GM23338 (cell line): ENCODE data around the gene STX8. TPM values are rescaled to one million over a fixed set of nuclear protein-coding genes. Genes with fewer than 3 reads are reported as not detected.

ENCODE experiments used
- ATAC-seq: fragments of 200-7000 bp; cut with Tn5 transposase; 3 replicates; pipeline ENCODE4 v1.9.1; 2020
- DNase-seq: peaks from one replicate; pipeline ENCODE4 v3.0.0-alpha.2; 2015; ENCODE audit warnings: low spot score
- H2AFZ ChIP-seq: fragments of 200-600 bp; sonication (generic); 2 replicates; pipeline ENCODE4 v1.8.0; 2016; ENCODE audit warnings: antibody characterized with exemption, mild to moderate bottlenecking, moderate library complexity
- H3F3A ChIP-seq: fragments of 200-600 bp; sonication (generic); replicated peaks from 2 replicates; pipeline ENCODE4 v1.8.0; 2017; ENCODE audit warnings: antibody characterized with exemption, mixed run types, low read depth
- H3K27ac ChIP-seq: fragments of 200-600 bp; sonication (generic); 2 replicates; pipeline ENCODE4 v1.6.1; 2016; ENCODE audit warnings: low read depth
- H3K27me3 ChIP-seq: fragments of 200-600 bp; sonication (generic); 2 replicates; pipeline ENCODE4 v1.8.0; 2016; ENCODE audit warnings: mild to moderate bottlenecking, mixed run types, moderate library complexity; ENCODE audit not compliant: insufficient read depth
- H3K36me3 ChIP-seq: fragments of 200-600 bp; sonication (generic); 2 replicates; pipeline ENCODE4 v1.8.0; 2016; ENCODE audit warnings: mild to moderate bottlenecking; ENCODE audit not compliant: insufficient read depth
- H3K4me1 ChIP-seq: fragments of 200-600 bp; sonication (generic); 2 replicates; pipeline ENCODE4 v1.8.0; 2016; ENCODE audit warnings: mild to moderate bottlenecking, moderate library complexity; ENCODE audit not compliant: insufficient read depth
- H3K4me2 ChIP-seq: fragments of 200-600 bp; sonication (generic); 2 replicates; pipeline ENCODE4 v1.7.1; 2017; ENCODE audit warnings: mixed run types
- H3K4me3 ChIP-seq: fragments of 200-600 bp; sonication (generic); 2 replicates; pipeline ENCODE4 v1.6.1; 2016; ENCODE audit warnings: mixed run types
- H3K79me2 ChIP-seq: fragments of 200-600 bp; sonication (generic); replicated peaks from 2 replicates; pipeline ENCODE4 v1.8.0; 2017; ENCODE audit warnings: mild to moderate bottlenecking; ENCODE audit not compliant: insufficient read depth
- H3K9me2 ChIP-seq: fragments of 200-600 bp; sonication (generic); 2 replicates; pipeline ENCODE4 v1.8.0; 2017; ENCODE audit not compliant: insufficient read depth
- H4K20me1 ChIP-seq: fragments of 200-600 bp; sonication (generic); replicated peaks from 2 replicates; pipeline ENCODE4 v1.8.0; 2017; ENCODE audit warnings: mild to moderate bottlenecking; ENCODE audit not compliant: insufficient read depth
- H3K27ac Mint-ChIP-seq: 2 replicates; pipeline ENCODE4 v1.8.0; 2020; ENCODE audit warnings: inconsistent platforms, mild to moderate bottlenecking, moderate library complexity, mixed read lengths
- H3K27me3 Mint-ChIP-seq: 3 replicates; pipeline ENCODE4 v1.8.0; 2022; ENCODE audit warnings: low read depth, mild to moderate bottlenecking, moderate library complexity, mixed read lengths, inconsistent platforms; ENCODE audit not compliant: insufficient read depth, poor library complexity
- H3K36me3 Mint-ChIP-seq: 3 replicates; pipeline ENCODE4 v1.8.0; 2021; ENCODE audit warnings: low read depth, mild to moderate bottlenecking, inconsistent platforms, moderate library complexity, mixed read lengths
- H3K4me1 Mint-ChIP-seq: 3 replicates; pipeline ENCODE4 v1.8.0; 2020; ENCODE audit warnings: mild to moderate bottlenecking, inconsistent platforms, mixed read lengths
- H3K4me3 Mint-ChIP-seq: 3 replicates; pipeline ENCODE4 v1.8.0; 2021; ENCODE audit warnings: moderate library complexity, mild to moderate bottlenecking, inconsistent platforms, mixed read lengths
- H3K9me3 Mint-ChIP-seq: 3 replicates; pipeline ENCODE4 v1.8.0; 2020; ENCODE audit warnings: moderate library complexity, mild to moderate bottlenecking, inconsistent platforms, mixed read lengths
- EZH2phosphoT487 ChIP-seq: fragments of 200-600 bp; sonication (generic); IDR thresholded peaks from one replicate; pipeline ENCODE4 v1.8.1; 2018; ENCODE audit warnings: antibody characterized with exemption; ENCODE audit not compliant: unreplicated experiment
- JUNB ChIP-seq: IDR thresholded peaks from one replicate; pipeline ENCODE4 v1.6.1; 2016; ENCODE audit warnings: antibody characterized with exemption; ENCODE audit not compliant: unreplicated experiment
- NANOG ChIP-seq: IDR thresholded peaks from 2 replicates; pipeline ENCODE4 v1.6.1; 2016; ENCODE audit warnings: antibody characterized with exemption, borderline replicate concordance
- POLR2AphosphoS5 ChIP-seq: IDR thresholded peaks from 2 replicates; pipeline ENCODE4 v1.6.1; 2016; ENCODE audit warnings: antibody characterized with exemption, low read depth
- STAT1 ChIP-seq: IDR thresholded peaks from one replicate; pipeline ENCODE4 v1.6.1; 2016; ENCODE audit warnings: antibody characterized with exemption; ENCODE audit not compliant: unreplicated experiment
- ZNF114 ChIP-seq: fragments of 250-450 bp; sonication (Bioruptor Pico); IDR thresholded peaks from 2 replicates; pipeline ENCODE4 v1.5.0; 2020; ENCODE audit warnings: mild to moderate bottlenecking, moderate library complexity
- ZNF331 ChIP-seq: fragments of 250-450 bp; sonication (Bioruptor Pico); IDR thresholded peaks from 2 replicates; pipeline ENCODE4 v1.5.0; 2020; ENCODE audit warnings: low read depth, mild to moderate bottlenecking, moderate library complexity
- polyA plus RNA-seq: library from polyadenylated mRNA; unstranded; fragments of >200 nt; fragmentation: Nextera tagmentation; extraction: Ambion mirVana; gene quantifications from 2 replicates; pipeline ENCODE4 v1.2.1, GENCODE V29; 2016
- total RNA-seq: library from RNA; depleted of rRNA; stranded (reverse); fragments of >200 nt; shearing (Covaris generic); gene quantifications from 2 replicates; pipeline ENCODE4 v1.2.3, GENCODE V29; 2014
- TF ChIP-seq, protein P1 (sequence below): fragments of 250-450 bp; sonication (Bioruptor Pico); IDR thresholded peaks from 2 replicates; pipeline ENCODE4 v1.5.0; 2020; ENCODE audit warnings: mild to moderate bottlenecking, moderate library complexity
- TF ChIP-seq, protein P2 (sequence below): IDR thresholded peaks from 2 replicates; pipeline ENCODE4 v1.6.1; 2016; ENCODE audit warnings: antibody characterized with exemption
- TF ChIP-seq, protein P3 (sequence below), 2 experiments: fragments of 200-600 bp in 1 of 2; sonication (generic) in 1 of 2; conservative IDR thresholded peaks; 2 replicates each; pipeline versions ENCODE4 v1.5.1 to v1.6.1; 2016 to 2017; ENCODE audit warnings: antibody characterized with exemption in 2 of 2, low read depth in 2 of 2, mild to moderate bottlenecking in 2 of 2, moderate library complexity in 1 of 2
- TF ChIP-seq, protein P4 (sequence below): IDR thresholded peaks from one replicate; pipeline ENCODE4 v1.6.1; 2018; ENCODE audit warnings: antibody characterized with exemption; ENCODE audit not compliant: unreplicated experiment

STX8 gene
- total and polyA plus RNA-seq, 2 experiments from 2014 or later: 59.4 to 82.3 TPM

DNA sequence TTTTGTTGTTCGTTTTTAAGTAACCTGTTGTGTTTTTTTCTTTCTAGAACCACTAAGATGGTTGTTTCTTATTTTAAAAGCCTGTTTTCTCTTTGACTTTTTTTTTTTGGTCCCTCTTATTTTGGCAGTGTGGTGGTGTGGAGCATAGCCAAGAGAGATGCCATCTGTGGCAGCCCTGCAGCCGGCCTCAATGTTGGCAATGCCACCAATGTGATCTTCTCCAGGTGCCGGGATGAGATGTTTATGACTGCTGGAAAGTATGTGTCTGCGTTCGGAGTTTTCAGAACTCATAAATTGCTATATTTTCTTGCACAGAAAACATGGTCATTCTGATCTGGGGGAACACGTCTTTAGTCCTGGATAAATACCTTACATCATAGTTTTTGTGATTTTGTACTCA, 18.4 kb upstream of the STX8 start (continued):
- TF ChIP-seq, protein P1, sequence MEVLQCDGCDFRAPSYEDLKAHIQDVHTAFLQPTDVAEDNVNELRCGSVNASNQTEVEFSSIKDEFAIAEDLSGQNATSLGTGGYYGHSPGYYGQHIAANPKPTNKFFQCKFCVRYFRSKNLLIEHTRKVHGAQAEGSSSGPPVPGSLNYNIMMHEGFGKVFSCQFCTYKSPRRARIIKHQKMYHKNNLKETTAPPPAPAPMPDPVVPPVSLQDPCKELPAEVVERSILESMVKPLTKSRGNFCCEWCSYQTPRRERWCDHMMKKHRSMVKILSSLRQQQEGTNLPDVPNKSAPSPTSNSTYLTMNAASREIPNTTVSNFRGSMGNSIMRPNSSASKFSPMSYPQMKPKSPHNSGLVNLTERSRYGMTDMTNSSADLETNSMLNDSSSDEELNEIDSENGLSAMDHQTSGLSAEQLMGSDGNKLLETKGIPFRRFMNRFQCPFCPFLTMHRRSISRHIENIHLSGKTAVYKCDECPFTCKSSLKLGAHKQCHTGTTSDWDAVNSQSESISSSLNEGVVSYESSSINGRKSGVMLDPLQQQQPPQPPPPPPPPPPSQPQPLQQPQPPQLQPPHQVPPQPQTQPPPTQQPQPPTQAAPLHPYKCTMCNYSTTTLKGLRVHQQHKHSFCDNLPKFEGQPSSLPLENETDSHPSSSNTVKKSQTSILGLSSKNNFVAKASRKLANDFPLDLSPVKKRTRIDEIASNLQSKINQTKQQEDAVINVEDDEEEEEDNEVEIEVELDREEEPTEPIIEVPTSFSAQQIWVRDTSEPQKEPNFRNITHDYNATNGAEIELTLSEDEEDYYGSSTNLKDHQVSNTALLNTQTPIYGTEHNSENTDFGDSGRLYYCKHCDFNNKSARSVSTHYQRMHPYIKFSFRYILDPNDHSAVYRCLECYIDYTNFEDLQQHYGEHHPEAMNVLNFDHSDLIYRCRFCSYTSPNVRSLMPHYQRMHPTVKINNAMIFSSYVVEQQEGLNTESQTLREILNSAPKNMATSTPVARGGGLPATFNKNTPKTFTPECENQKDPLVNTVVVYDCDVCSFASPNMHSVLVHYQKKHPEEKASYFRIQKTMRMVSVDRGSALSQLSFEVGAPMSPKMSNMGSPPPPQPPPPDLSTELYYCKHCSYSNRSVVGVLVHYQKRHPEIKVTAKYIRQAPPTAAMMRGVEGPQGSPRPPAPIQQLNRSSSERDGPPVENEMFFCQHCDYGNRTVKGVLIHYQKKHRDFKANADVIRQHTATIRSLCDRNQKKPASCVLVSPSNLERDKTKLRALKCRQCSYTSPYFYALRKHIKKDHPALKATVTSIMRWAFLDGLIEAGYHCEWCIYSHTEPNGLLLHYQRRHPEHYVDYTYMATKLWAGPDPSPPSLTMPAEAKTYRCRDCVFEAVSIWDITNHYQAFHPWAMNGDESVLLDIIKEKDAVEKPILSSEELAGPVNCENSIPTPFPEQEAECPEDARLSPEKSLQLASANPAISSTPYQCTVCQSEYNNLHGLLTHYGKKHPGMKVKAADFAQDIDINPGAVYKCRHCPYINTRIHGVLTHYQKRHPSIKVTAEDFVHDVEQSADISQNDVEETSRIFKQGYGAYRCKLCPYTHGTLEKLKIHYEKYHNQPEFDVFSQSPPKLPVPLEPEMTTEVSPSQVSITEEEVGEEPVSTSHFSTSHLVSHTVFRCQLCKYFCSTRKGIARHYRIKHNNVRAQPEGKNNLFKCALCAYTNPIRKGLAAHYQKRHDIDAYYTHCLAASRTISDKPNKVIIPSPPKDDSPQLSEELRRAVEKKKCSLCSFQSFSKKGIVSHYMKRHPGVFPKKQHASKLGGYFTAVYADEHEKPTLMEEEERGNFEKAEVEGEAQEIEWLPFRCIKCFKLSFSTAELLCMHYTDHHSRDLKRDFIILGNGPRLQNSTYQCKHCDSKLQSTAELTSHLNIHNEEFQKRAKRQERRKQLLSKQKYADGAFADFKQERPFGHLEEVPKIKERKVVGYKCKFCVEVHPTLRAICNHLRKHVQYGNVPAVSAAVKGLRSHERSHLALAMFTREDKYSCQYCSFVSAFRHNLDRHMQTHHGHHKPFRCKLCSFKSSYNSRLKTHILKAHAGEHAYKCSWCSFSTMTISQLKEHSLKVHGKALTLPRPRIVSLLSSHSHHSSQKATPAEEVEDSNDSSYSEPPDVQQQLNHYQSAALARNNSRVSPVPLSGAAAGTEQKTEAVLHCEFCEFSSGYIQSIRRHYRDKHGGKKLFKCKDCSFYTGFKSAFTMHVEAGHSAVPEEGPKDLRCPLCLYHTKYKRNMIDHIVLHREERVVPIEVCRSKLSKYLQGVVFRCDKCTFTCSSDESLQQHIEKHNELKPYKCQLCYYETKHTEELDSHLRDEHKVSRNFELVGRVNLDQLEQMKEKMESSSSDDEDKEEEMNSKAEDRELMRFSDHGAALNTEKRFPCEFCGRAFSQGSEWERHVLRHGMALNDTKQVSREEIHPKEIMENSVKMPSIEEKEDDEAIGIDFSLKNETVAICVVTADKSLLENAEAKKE (CRISPR knock-in tag): no peak
- TF ChIP-seq, protein P2, sequence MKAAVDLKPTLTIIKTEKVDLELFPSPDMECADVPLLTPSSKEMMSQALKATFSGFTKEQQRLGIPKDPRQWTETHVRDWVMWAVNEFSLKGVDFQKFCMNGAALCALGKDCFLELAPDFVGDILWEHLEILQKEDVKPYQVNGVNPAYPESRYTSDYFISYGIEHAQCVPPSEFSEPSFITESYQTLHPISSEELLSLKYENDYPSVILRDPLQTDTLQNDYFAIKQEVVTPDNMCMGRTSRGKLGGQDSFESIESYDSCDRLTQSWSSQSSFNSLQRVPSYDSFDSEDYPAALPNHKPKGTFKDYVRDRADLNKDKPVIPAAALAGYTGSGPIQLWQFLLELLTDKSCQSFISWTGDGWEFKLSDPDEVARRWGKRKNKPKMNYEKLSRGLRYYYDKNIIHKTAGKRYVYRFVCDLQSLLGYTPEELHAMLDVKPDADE: no peak
- TF ChIP-seq, protein P3, sequence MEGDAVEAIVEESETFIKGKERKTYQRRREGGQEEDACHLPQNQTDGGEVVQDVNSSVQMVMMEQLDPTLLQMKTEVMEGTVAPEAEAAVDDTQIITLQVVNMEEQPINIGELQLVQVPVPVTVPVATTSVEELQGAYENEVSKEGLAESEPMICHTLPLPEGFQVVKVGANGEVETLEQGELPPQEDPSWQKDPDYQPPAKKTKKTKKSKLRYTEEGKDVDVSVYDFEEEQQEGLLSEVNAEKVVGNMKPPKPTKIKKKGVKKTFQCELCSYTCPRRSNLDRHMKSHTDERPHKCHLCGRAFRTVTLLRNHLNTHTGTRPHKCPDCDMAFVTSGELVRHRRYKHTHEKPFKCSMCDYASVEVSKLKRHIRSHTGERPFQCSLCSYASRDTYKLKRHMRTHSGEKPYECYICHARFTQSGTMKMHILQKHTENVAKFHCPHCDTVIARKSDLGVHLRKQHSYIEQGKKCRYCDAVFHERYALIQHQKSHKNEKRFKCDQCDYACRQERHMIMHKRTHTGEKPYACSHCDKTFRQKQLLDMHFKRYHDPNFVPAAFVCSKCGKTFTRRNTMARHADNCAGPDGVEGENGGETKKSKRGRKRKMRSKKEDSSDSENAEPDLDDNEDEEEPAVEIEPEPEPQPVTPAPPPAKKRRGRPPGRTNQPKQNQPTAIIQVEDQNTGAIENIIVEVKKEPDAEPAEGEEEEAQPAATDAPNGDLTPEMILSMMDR (conservative IDR thresholded peaks at IDR 0.05; ENCODE audit: low read depth in 2 of 2): no peak
- no peak for TF ChIP-seq ZNF331 (CRISPR knock-in tag)

DNA sequence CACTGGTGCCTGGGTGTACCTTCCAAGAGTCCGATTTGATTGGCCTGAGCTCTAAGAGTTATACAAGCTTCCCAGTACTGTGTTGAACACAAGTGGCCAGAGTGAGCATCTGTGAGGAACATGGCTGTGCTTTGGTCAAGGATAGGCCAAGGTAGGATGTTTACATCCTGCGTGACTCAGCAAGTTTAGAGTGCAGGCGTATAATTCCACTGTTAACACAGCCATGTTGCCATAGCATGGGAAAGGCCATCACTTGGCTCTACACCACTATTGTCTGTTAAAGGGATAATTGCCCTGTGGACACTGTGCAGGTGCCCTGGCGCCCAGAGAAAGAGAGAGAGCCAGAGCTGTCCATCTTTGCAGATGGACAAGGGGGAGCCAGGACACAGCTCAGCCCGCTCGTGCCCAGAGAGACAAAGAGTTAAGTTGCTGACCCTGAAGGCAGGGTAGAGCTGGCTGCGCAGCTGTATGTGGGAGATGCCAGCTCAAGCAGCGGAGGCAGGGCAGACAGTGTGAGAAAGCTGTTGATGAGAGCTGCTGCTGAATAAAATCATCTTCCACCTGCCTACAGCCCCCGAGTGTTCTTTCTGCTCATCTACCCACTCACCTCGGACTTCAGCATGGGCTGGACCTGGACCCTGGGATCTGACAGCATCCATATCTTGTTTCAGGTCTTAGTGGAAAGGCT, 12.5 kb upstream of the STX8 start:
- DNase-seq (peak; percentile 33), ATAC-seq (no peak)
- Histone ChIP-seq H3K4me3 (no peak overlapping the region), H4K20me1 (no peaks in the 10 kb centered on the region), H3K79me2 (no peaks in the 10 kb centered on the region), H3K27ac (no peak overlapping the region), H2AFZ (no peak overlapping the region), H3K27me3 (no peaks in the 10 kb centered on the region), H3K36me3 (no peaks in the 10 kb centered on the region), H3K4me1 (no peaks in the 10 kb centered on the region), H3K9me2 (no peaks in the 10 kb centered on the region), H3F3A (no peaks in the 10 kb centered on the region), H3K4me2 (no peak overlapping the region)
- Mint-ChIP-seq H3K27me3 (peaks cover 4% of the 10 kb centered on the region), H3K36me3 (peaks cover 6% of the 10 kb centered on the region), H3K4me3 (no peak overlapping the region), H3K27ac (no peak overlapping the region), H3K4me1 (no peaks in the 10 kb centered on the region), H3K9me3 (peaks cover 20% of the 10 kb centered on the region)
- no peak for TF ChIP-seq STAT1
- TF ChIP-seq, protein P4, sequence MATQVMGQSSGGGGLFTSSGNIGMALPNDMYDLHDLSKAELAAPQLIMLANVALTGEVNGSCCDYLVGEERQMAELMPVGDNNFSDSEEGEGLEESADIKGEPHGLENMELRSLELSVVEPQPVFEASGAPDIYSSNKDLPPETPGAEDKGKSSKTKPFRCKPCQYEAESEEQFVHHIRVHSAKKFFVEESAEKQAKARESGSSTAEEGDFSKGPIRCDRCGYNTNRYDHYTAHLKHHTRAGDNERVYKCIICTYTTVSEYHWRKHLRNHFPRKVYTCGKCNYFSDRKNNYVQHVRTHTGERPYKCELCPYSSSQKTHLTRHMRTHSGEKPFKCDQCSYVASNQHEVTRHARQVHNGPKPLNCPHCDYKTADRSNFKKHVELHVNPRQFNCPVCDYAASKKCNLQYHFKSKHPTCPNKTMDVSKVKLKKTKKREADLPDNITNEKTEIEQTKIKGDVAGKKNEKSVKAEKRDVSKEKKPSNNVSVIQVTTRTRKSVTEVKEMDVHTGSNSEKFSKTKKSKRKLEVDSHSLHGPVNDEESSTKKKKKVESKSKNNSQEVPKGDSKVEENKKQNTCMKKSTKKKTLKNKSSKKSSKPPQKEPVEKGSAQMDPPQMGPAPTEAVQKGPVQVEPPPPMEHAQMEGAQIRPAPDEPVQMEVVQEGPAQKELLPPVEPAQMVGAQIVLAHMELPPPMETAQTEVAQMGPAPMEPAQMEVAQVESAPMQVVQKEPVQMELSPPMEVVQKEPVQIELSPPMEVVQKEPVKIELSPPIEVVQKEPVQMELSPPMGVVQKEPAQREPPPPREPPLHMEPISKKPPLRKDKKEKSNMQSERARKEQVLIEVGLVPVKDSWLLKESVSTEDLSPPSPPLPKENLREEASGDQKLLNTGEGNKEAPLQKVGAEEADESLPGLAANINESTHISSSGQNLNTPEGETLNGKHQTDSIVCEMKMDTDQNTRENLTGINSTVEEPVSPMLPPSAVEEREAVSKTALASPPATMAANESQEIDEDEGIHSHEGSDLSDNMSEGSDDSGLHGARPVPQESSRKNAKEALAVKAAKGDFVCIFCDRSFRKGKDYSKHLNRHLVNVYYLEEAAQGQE: no peak
- no peak for TF ChIP-seq ZNF114
- no peak for TF ChIP-seq ZNF331 (CRISPR knock-in tag)
- TF ChIP-seq, protein P2: no peak
- TF ChIP-seq POLR2AphosphoS5: no peak
- no peak for TF ChIP-seq NANOG
- TF ChIP-seq EZH2phosphoT487: no peak
- TF ChIP-seq JUNB: no peak
